Osteocyte (in vitro differentiated cells): Measurements from ENCODE around the gene GABRB3. TPM values are rescaled to one million over a fixed set of nuclear protein-coding genes. Genes with fewer than 3 reads are reported as not detected.

ENCODE experiments used
- DNase-seq: peaks from one replicate; pipeline ENCODE4 v3.0.0; 2021; ENCODE audit warnings: mixed read lengths; ENCODE audit not compliant: unreplicated experiment; ENCODE audit errors: extremely low spot score
- H3K27ac Mint-ChIP-seq: one replicate; pipeline ENCODE4 v1.8.0; 2021; ENCODE audit warnings: mild to moderate bottlenecking, mixed read lengths; ENCODE audit not compliant: unreplicated experiment
- H3K27me3 Mint-ChIP-seq: one replicate; pipeline ENCODE4 v1.8.0; 2021; ENCODE audit warnings: mixed read lengths; ENCODE audit not compliant: unreplicated experiment
- H3K36me3 Mint-ChIP-seq: one replicate; pipeline ENCODE4 v1.8.0; 2021; ENCODE audit warnings: mixed read lengths; ENCODE audit not compliant: unreplicated experiment
- H3K4me1 Mint-ChIP-seq: one replicate; pipeline ENCODE4 v1.8.0; 2021; ENCODE audit warnings: mixed read lengths; ENCODE audit not compliant: unreplicated experiment
- H3K4me3 Mint-ChIP-seq: one replicate; pipeline ENCODE4 v1.8.0; 2021; ENCODE audit warnings: mild to moderate bottlenecking, moderate library complexity, mixed read lengths; ENCODE audit not compliant: unreplicated experiment
- H3K9me3 Mint-ChIP-seq: one replicate; pipeline ENCODE4 v1.8.0; 2021; ENCODE audit warnings: mixed read lengths; ENCODE audit not compliant: unreplicated experiment
- CTCF ChIP-seq: fragments of 200-600 bp; sonication (generic); IDR thresholded peaks from 2 replicates; pipeline ENCODE4 v1.5.0; 2021; ENCODE audit warnings: antibody characterized with exemption, mild to moderate bottlenecking, moderate library complexity
- total RNA-seq: library from RNA; stranded (reverse); gene quantifications from 2 replicates; pipeline ENCODE4 v1.2.1, GENCODE V29; 2021

The GABRB3 gene
- total RNA-seq, 1 donor from 2014 or later: 7.4 TPM

DNA sequence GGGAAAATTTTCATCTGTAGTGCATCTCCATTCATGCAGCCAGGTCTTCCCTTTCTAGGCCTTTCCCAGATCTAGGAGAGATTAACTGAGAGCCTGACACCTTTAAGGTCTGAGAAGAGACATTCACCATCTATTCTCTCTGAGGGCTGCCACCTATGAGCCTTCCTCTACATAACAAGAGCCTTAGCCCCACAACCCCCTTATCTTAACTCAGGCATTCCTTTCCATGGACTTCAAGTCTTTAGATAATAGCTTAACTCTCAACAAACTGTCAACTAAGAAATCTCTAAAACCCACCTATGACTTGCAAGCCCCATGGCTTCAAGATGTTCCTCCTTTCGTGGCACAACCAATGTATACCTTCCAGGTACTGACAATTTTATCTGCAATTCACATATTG lies 121.0 kb downstream of the GABRB3 start:
- no peak overlapping the region for H3K27ac Mint-ChIP-seq
- H3K27me3 Mint-ChIP-seq: no peaks in the 10 kb centered on the region
- H3K9me3 Mint-ChIP-seq: peaks cover 27% of the 10 kb centered on the region
- no peak overlapping the region for H3K4me3 Mint-ChIP-seq
- no peaks in the 10 kb centered on the region for H3K36me3 Mint-ChIP-seq
- no peak for DNase-seq
- TF ChIP-seq CTCF: no peak
- no peaks in the 10 kb centered on the region for H3K4me1 Mint-ChIP-seq

DNA sequence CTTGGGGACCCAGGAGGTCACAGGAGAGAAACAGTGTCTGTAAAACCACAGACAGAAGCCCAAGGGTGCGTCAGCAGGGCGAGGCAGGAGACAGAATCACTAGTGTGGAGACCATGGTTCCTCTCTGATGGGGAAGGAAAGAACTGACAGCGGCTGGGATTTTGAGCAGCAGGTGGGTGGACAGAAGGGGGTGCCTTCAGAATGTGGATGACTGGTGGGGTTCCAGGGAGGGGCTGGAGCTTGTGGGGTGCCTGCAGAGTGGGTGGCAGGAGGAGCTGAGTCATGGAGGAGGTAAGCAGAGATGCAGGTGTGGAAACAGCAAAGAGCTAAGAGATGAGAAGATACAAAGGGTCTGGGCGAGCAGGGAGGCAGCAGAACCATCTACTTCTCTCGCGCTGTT lies 124.2 kb downstream of the GABRB3 start:
- H3K27ac Mint-ChIP-seq: no peak overlapping the region

DNA sequence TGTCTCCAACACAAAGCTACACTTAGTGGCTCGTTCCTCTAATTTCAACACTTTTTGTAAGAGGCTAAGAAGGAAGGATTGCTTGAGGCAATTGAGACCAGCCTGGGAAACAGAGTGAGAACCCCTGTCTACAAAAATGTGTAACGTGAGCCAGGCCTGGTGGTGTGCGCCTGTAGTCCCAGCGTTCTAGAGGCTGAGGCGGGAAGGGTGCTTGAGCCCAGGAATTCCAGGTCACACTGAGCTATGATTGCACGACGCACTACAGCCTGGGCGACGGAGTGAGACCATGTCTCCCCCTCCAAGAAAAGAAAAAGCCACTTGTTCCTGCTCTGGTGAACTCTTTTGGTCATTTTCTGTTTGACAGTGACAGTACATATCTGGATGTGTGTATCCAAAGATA lies 127.9 kb downstream of the GABRB3 start:
- Mint-ChIP-seq H3K27me3 (no peaks in the 10 kb centered on the region), H3K27ac (no peak overlapping the region), H3K9me3 (peaks cover 14% of the 10 kb centered on the region), H3K4me3 (no peak overlapping the region), H3K4me1 (no peaks in the 10 kb centered on the region), H3K36me3 (no peaks in the 10 kb centered on the region)
- no peak for DNase-seq
- TF ChIP-seq CTCF: no peak

More for the DNA sequence above, 124.2 kb downstream of the GABRB3 start:
- peaks cover 24% of the 10 kb centered on the region for H3K9me3 Mint-ChIP-seq
- no peaks in the 10 kb centered on the region for H3K36me3 Mint-ChIP-seq
- no peaks in the 10 kb centered on the region for H3K27me3 Mint-ChIP-seq
- no peak for DNase-seq
- no peak overlapping the region for H3K4me3 Mint-ChIP-seq
- no peaks in the 10 kb centered on the region for H3K4me1 Mint-ChIP-seq
- TF ChIP-seq CTCF: no peak

DNA sequence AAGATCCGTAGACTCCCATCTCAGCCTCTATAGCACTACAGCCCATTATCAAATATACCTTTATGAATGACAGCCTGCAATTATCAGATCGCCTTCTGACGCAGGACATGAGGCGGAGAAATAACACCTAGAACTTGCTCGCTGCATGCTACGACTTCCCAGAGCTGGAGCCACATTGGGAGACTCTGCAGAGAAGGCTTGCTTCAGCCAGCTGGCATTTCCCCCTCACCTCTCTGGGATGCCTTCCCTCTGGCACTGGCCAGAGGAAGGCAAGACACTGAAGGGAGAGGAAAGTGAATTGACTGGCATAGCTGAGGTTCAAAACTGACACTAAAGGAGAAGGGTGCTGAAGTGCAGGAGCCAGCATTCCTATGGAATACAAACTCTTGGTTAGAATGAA lies 131.7 kb downstream of the GABRB3 start:
- H3K9me3 Mint-ChIP-seq: no peaks in the 10 kb centered on the region
- no peak for TF ChIP-seq CTCF
- H3K27me3 Mint-ChIP-seq: no peaks in the 10 kb centered on the region
- no peak for DNase-seq
- H3K4me1 Mint-ChIP-seq: no peaks in the 10 kb centered on the region
- H3K36me3 Mint-ChIP-seq: no peaks in the 10 kb centered on the region
- no peak overlapping the region for H3K4me3 Mint-ChIP-seq
- no peak overlapping the region for H3K27ac Mint-ChIP-seq

- no peaks in the 10 kb centered on the region for H3K9me3 Mint-ChIP-seq
- H3K36me3 Mint-ChIP-seq: no peaks in the 10 kb centered on the region
- H3K27ac Mint-ChIP-seq: no peak overlapping the region
- no peak for TF ChIP-seq CTCF
- no peaks in the 10 kb centered on the region for H3K4me1 Mint-ChIP-seq
- H3K4me3 Mint-ChIP-seq: no peak overlapping the region
- peaks cover 2% of the 10 kb centered on the region for H3K27me3 Mint-ChIP-seq
- DNase-seq: no peak
These were observed 132.3 kb downstream of the GABRB3 start for GRCh38 chr15:26640601-26641000.
